ENCODE measurements around the gene CELA1.

GRCh38 chr12:51374361-51374760, 27.9 kb upstream of the CELA1 start:
- TF ChIP-seq CTCF (IDR thresholded peaks at IDR 0.05), result no peak
- TF ChIP-seq POLR2A (IDR thresholded peaks at IDR 0.05), result no peak

Measured in right lobe of liver (tissue), 4 donors.